ENCODE results near the gene MAEA. TPM values are rescaled to one million over a fixed set of nuclear protein-coding genes. Genes with fewer than 3 reads are reported as not detected.
"Not testable (repeated sequence)": the region's sequence is repeated elsewhere in the genome, so short reads cannot be mapped to it uniquely, and the experiment has no call there.

The MAEA gene
- total RNA-seq, 1 donor, result 54.8 TPM

GRCh38 chr4:1330761-1331590 lies 41.3 kb downstream of the MAEA start:
- DNase-seq (ENCODE audit: low read depth), result no peak
- H3K4me3 ChIP-seq (ENCODE audit: low read depth, low read length), result no peak overlapping the region
- no peak for TF ChIP-seq CTCF (IDR thresholded peaks at IDR 0.05; ENCODE audit: insufficient read depth, low read length)

- H3K4me3 ChIP-seq (ENCODE audit: low read depth, low read length), result no peak overlapping the region
- TF ChIP-seq CTCF (IDR thresholded peaks at IDR 0.05; ENCODE audit: insufficient read depth, low read length), result no peak
- no peak for DNase-seq (ENCODE audit: low read depth)
These were observed 42.1 kb downstream of the MAEA start for GRCh38 chr4:1331591-1332353.

GRCh38 chr4:1332686-1333085 lies 43.0 kb downstream of the MAEA start:
- H3K4me3 ChIP-seq (ENCODE audit: low read depth, low read length), result no peak overlapping the region
- DNase-seq (ENCODE audit: low read depth), result no peak
- TF ChIP-seq CTCF (IDR thresholded peaks at IDR 0.05; ENCODE audit: insufficient read depth, low read length), result no peak

GRCh38 chr4:1333256-1333655 lies 43.6 kb downstream of the MAEA start:
- no peak for TF ChIP-seq CTCF (IDR thresholded peaks at IDR 0.05; ENCODE audit: insufficient read depth, low read length)
- no peak overlapping the region for H3K4me3 ChIP-seq (ENCODE audit: low read depth, low read length)
- DNase-seq (ENCODE audit: low read depth), result no peak

GRCh38 chr4:1333851-1334578 lies 44.3 kb downstream of the MAEA start:
- H3K4me3 ChIP-seq (ENCODE audit: low read depth, low read length); DNase-seq (ENCODE audit: low read depth): not testable (repeated sequence)

GRCh38 chr4:1334579-1334895 lies 44.8 kb downstream of the MAEA start:
- H3K4me3 ChIP-seq (ENCODE audit: low read depth, low read length), result no peak overlapping the region
- no peak for DNase-seq (ENCODE audit: low read depth)

GRCh38 chr4:1335193-1335883 lies 45.6 kb downstream of the MAEA start:
- not testable (repeated sequence) for DNase-seq (ENCODE audit: low read depth); H3K4me3 ChIP-seq (ENCODE audit: low read depth, low read length)

More at GRCh38 chr4:1334579-1334895, 44.8 kb downstream of the MAEA start:
- TF ChIP-seq CTCF (IDR thresholded peaks at IDR 0.05; ENCODE audit: insufficient read depth, low read length), result no peak

All from fibroblast of the aortic adventitia (primary cell).